Fibroblast of lung (primary cell): ENCODE measurements around the gene SHROOM3. TPM values are rescaled to one million over a fixed set of nuclear protein-coding genes. Genes with fewer than 3 reads are reported as not detected.

Experiments
- DNase-seq, 2 donors: peaks; one replicate each; pipeline versions ENCODE4 v3.0.0 to v3.0.0-alpha.2; 2010; ENCODE audit warnings: low read depth in 2 of 2
- H2AFZ ChIP-seq: 2 replicates; pipeline ENCODE4 v1.5.1; 2012; ENCODE audit warnings: low read length, control low read depth, inconsistent platforms
- H3K27ac ChIP-seq: 2 replicates; pipeline ENCODE4 v1.5.1; 2011; ENCODE audit warnings: low read length, control low read depth; ENCODE audit not compliant: insufficient read depth
- H3K27me3 ChIP-seq: 2 replicates; pipeline ENCODE4 v1.5.1; 2011; ENCODE audit warnings: mild to moderate bottlenecking, low read length; ENCODE audit not compliant: control insufficient read depth, insufficient read depth
- H3K36me3 ChIP-seq: 2 replicates; pipeline ENCODE4 v1.5.1; 2011; ENCODE audit warnings: low read length; ENCODE audit not compliant: control insufficient read depth, insufficient read depth
- H3K4me1 ChIP-seq: 2 replicates; pipeline ENCODE4 v1.5.1; 2011; ENCODE audit warnings: low read length; ENCODE audit not compliant: control insufficient read depth, insufficient read depth; ENCODE audit errors: extremely low read depth
- H3K4me2 ChIP-seq: 2 replicates; pipeline ENCODE4 v1.5.1; 2011; ENCODE audit warnings: low read length, control low read depth; ENCODE audit not compliant: insufficient read depth; ENCODE audit errors: extremely low read depth
- H3K4me3 ChIP-seq, 4 experiments: fragments of 200-600 bp in 1 of 4; sonication (generic) in 1 of 4; replicated peaks in 1 of 4; 2 replicates each; pipeline ENCODE4 v1.5.1; 2011 to 2016; ENCODE audit warnings: low read length in 4 of 4, low read depth in 3 of 4, mild to moderate bottlenecking in 3 of 4, control low read depth in 2 of 4, inconsistent platforms in 1 of 4, mixed read lengths in 1 of 4; ENCODE audit not compliant: insufficient read depth in 1 of 4; ENCODE audit errors: control extremely low read depth in 1 of 4
- H3K79me2 ChIP-seq: 2 replicates; pipeline ENCODE4 v1.5.1; 2012; ENCODE audit warnings: mild to moderate bottlenecking, low read length, inconsistent platforms; ENCODE audit not compliant: control insufficient read depth, insufficient read depth
- H3K9ac ChIP-seq: 2 replicates; pipeline ENCODE4 v1.5.1; 2011; ENCODE audit warnings: mild to moderate bottlenecking, low read length, control low read depth; ENCODE audit not compliant: insufficient read depth
- H3K9me3 ChIP-seq: 2 replicates; pipeline ENCODE4 v1.5.1; 2012; ENCODE audit warnings: low read depth, low read length; ENCODE audit not compliant: control insufficient read depth, insufficient read depth
- H4K20me1 ChIP-seq: 2 replicates; pipeline ENCODE4 v1.5.1; 2011; ENCODE audit warnings: low read length; ENCODE audit not compliant: control insufficient read depth, insufficient read depth; ENCODE audit errors: extremely low read depth
- CTCF ChIP-seq, 2 donors: IDR thresholded peaks in 1 of 2; conservative IDR thresholded peaks in 1 of 2; 1 replicate in 1 of 2; 2 replicates in 1 of 2; pipeline ENCODE4 v1.5.1; 2011 to 2012; ENCODE audit warnings: low read length in 2 of 2, control low read depth in 1 of 2, inconsistent platforms in 1 of 2, low read depth in 1 of 2, mild to moderate bottlenecking in 1 of 2
- EZH2 ChIP-seq: IDR thresholded peaks from 2 replicates; pipeline ENCODE4 v1.5.1; 2012; ENCODE audit warnings: low read length, control low read depth, mild to moderate bottlenecking; ENCODE audit errors: missing control alignments
- polyA plus RNA-seq, 2 donors: library from polyadenylated mRNA; depleted of rRNA in 1 of 2; stranded (reverse) in 1 of 2; unstranded in 1 of 2; fragments of >200 nt; gene quantifications; 2 replicates each; pipeline ENCODE4 v1.2.1, GENCODE V29; 2011 to 2012; ENCODE audit warnings: missing spikeins in 1 of 2
- total RNA-seq: library from RNA; depleted of rRNA; stranded (reverse); fragments of >200 nt; gene quantifications from 2 replicates; pipeline ENCODE4 v1.2.1, GENCODE V29; 2014

The SHROOM3 gene
- total and polyA plus RNA-seq, 2 donors (not counting 1 experiment from before 2014, with no cell fraction given): 9.9 to 23.9 TPM

- Histone ChIP-seq H3K4me2 (no peak overlapping the region), H3K4me3 (no peak overlapping the region), H2AFZ (no peak overlapping the region), H3K79me2 (no peaks in the 10 kb centered on the region), H4K20me1 (no peaks in the 10 kb centered on the region), H3K4me1 (peaks cover 8% of the 10 kb centered on the region), H3K27ac (no peak overlapping the region), H3K27me3 (no peaks in the 10 kb centered on the region), H3K36me3 (peaks cover 3% of the 10 kb centered on the region), H3K9ac (no peak overlapping the region), H3K9me3 (no peaks in the 10 kb centered on the region)
- TF ChIP-seq EZH2 (no peak), CTCF (conservative IDR thresholded peaks at IDR 0.05 in 1 of 2, IDR thresholded peaks at IDR 0.05 in 1 of 2; ENCODE audit: low read depth in 1 of 2, low read length in 2 of 2) (no peak)
- no peak for DNase-seq
Measured at GRCh38 chr4:76712564-76712963, 277.5 kb downstream of the SHROOM3 start.

- Histone ChIP-seq H2AFZ (no peak overlapping the region), H3K4me3 (no peak overlapping the region), H4K20me1 (no peaks in the 10 kb centered on the region), H3K36me3 (peaks cover 3% of the 10 kb centered on the region), H3K79me2 (no peaks in the 10 kb centered on the region), H3K4me1 (peaks cover under 1% of the 10 kb centered on the region), H3K4me2 (no peak overlapping the region), H3K27me3 (no peaks in the 10 kb centered on the region), H3K9me3 (no peaks in the 10 kb centered on the region), H3K27ac (no peak overlapping the region), H3K9ac (no peak overlapping the region)
- DNase-seq: no peak
- TF ChIP-seq EZH2: no peak
- no peak for TF ChIP-seq CTCF (conservative IDR thresholded peaks at IDR 0.05 in 1 of 2, IDR thresholded peaks at IDR 0.05 in 1 of 2; ENCODE audit: low read depth in 1 of 2, low read length in 2 of 2)
Measured at GRCh38 chr4:76714226-76714625, 279.2 kb downstream of the SHROOM3 start.

GRCh38 chr4:76716020-76716419, 281.0 kb downstream of the SHROOM3 start:
- TF ChIP-seq CTCF (conservative IDR thresholded peaks at IDR 0.05 in 1 of 2, IDR thresholded peaks at IDR 0.05 in 1 of 2; ENCODE audit: low read depth in 1 of 2, low read length in 2 of 2): no peak
- TF ChIP-seq EZH2: no peak
- Histone ChIP-seq H3K27me3 (no peaks in the 10 kb centered on the region), H3K9me3 (no peaks in the 10 kb centered on the region), H3K4me3 (no peak overlapping the region), H3K79me2 (no peaks in the 10 kb centered on the region), H3K4me2 (no peak overlapping the region), H3K4me1 (no peaks in the 10 kb centered on the region), H3K9ac (no peak overlapping the region), H3K27ac (no peak overlapping the region), H4K20me1 (no peaks in the 10 kb centered on the region), H2AFZ (no peak overlapping the region), H3K36me3 (no peaks in the 10 kb centered on the region)
- no peak for DNase-seq
